Cardiac muscle cell (in vitro differentiated cells and primary cell): ENCODE results near the gene HMGN1. TPM values are rescaled to one million over a fixed set of nuclear protein-coding genes. Genes with fewer than 3 reads are reported as not detected.

ENCODE experiments used
- DNase-seq, 2 donors: peaks; one replicate each; pipeline versions ENCODE4 v3.0.0 to v3.0.0-alpha.2; 2010 to 2017; ENCODE audit warnings: low read depth in 1 of 2, low spot score in 1 of 2
- H3K27ac ChIP-seq: fragments of 200-600 bp; sonication (generic); 2 replicates; pipeline ENCODE4 v1.5.1; 2016
- H3K27me3 ChIP-seq: fragments of 200-600 bp; sonication (generic); 2 replicates; pipeline ENCODE4 v1.6.0; 2016; ENCODE audit warnings: control low read depth
- H3K36me3 ChIP-seq: fragments of 200-600 bp; sonication (generic); 2 replicates; pipeline ENCODE4 v1.5.1; 2016; ENCODE audit warnings: control low read depth
- H3K4me1 ChIP-seq: fragments of 200-600 bp; sonication (generic); 2 replicates; pipeline ENCODE4 v1.8.1; 2017; ENCODE audit warnings: low read depth, mild to moderate bottlenecking, mixed run types
- H3K4me3 ChIP-seq: fragments of 200-600 bp; sonication (generic); 2 replicates; pipeline ENCODE4 v1.5.1; 2016; ENCODE audit warnings: mild to moderate bottlenecking
- H3K9me3 ChIP-seq: fragments of 200-600 bp; sonication (generic); 2 replicates; pipeline ENCODE4 v1.5.1; 2017; ENCODE audit warnings: low read depth, mild to moderate bottlenecking, control low read depth
- CTCF ChIP-seq: IDR thresholded peaks from 2 replicates; pipeline ENCODE4 v1.5.1; 2012; ENCODE audit warnings: low read depth, mild to moderate bottlenecking, low read length
- polyA plus RNA-seq: library from polyadenylated mRNA; unstranded; fragments of >200 nt; fragmentation: Nextera tagmentation; extraction: Ambion mirVana; gene quantifications from 2 replicates; pipeline ENCODE4 v1.2.1, GENCODE V29; 2016
- total RNA-seq: library from RNA; depleted of rRNA; stranded (reverse); fragments of >200 nt; gene quantifications from 2 replicates; pipeline ENCODE4 v1.2.3, GENCODE V29; 2016

The HMGN1 gene
- total and polyA plus RNA-seq, 2 experiments from 2014 or later: 375 to 559 TPM

DNA sequence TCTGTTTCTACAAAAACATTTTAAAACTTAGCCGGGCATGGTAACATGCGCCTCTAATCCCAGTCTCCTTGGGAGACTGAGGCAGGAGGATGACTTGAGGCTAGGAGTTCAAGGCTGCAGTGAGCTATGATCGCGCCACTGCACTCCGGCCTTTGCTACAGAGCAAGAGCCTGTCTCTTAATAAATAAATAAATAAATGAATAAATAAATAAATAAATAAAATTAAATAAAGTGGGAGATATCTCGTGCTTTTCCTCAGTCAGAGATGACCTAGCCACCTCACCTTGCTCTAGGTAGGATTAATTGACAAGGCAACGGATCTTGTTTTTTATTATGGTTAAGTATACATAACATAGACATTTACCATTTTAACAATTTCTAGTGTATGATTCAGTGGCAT lies 21.2 kb downstream of the HMGN1 start:
- no peak for TF ChIP-seq CTCF
- H3K4me1 ChIP-seq: peaks cover 10% of the 10 kb centered on the region
- DNase-seq: no peak
- H3K4me3 ChIP-seq: no peak overlapping the region
- no peaks in the 10 kb centered on the region for H3K27me3 ChIP-seq
- no peaks in the 10 kb centered on the region for H3K9me3 ChIP-seq
- no peaks in the 10 kb centered on the region for H3K36me3 ChIP-seq
- no peak overlapping the region for H3K27ac ChIP-seq

DNA sequence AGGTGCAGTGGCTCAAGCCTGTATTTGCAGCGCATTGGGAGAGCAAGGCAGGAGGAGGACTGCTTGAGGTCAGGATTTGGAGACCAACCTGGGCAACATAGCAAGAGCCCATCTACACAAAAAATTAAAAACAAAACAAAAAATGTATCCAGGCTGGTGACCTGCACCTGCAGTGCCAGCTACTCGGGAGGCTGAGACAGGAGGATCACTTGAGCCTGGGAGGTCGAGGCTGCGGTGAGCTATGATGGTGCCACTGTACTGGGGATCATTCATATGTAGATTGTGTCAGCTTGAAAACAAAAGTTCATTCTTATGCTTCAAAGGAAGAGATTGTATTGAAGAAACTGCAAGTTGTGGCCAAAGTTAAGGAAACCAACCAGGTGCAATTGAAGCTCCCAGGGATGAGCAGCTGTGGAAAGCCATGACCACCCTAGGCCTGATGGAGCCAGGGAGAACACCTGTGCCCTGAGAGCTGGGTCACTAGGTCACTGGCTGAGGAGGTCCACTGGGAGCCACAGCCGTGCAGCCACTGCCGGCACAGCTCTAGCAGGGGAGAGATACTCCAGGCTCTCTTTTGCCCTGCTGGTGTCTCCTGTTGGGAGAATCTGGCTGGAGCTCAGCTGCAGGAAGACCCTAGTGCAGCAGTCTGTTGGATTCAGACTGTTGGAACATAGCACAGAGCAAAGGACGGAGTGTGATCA lies 22.1 kb downstream of the HMGN1 start:
- H3K27ac ChIP-seq: no peak overlapping the region
- peaks cover 2% of the 10 kb centered on the region for H3K4me1 ChIP-seq
- H3K9me3 ChIP-seq: no peaks in the 10 kb centered on the region
- no peaks in the 10 kb centered on the region for H3K27me3 ChIP-seq
- DNase-seq: no peak
- no peak overlapping the region for H3K4me3 ChIP-seq
- TF ChIP-seq CTCF: no peak
- no peaks in the 10 kb centered on the region for H3K36me3 ChIP-seq

GRCh38 chr21:39325458-39325857 lies 23.4 kb downstream of the HMGN1 start:
- H3K4me1 ChIP-seq: peaks cover under 1% of the 10 kb centered on the region
- DNase-seq: no peak
- no peak for TF ChIP-seq CTCF
- H3K27ac ChIP-seq: no peak overlapping the region
- no peaks in the 10 kb centered on the region for H3K36me3 ChIP-seq
- H3K27me3 ChIP-seq: no peaks in the 10 kb centered on the region
- H3K4me3 ChIP-seq: no peak overlapping the region
- H3K9me3 ChIP-seq: no peaks in the 10 kb centered on the region

GRCh38 chr21:39321424-39321823 lies 27.5 kb downstream of the HMGN1 start:
- Histone ChIP-seq H3K9me3 (no peaks in the 10 kb centered on the region), H3K4me3 (no peak overlapping the region), H3K36me3 (no peaks in the 10 kb centered on the region), H3K4me1 (peaks cover 24% of the 10 kb centered on the region), H3K27me3 (no peaks in the 10 kb centered on the region), H3K27ac (no peak overlapping the region)
- DNase-seq: no peak
- TF ChIP-seq CTCF: no peak

DNA sequence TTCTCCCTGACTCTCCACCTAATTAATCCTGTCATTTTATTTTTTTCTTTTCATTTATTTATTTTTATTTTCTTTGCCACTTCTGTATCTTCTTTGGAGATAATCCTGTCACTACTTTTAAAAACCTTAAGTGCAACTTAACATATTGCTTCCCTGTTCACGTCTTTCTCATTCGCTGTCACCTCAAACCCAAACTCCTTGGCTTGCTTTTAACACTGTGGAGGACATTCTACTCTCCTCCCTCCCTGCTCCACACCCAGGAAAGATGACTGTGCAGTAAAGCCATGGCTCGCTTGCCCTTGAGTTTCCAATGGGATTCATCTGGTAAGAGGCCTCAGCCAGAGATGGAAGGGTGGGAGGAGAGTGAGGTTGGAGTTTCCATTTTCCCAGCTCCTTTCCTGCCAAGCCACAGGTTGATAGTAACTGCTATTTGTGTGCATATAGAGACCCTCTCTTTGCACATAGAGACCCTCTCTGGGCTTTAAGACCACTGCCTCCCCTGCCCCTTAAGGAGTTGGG lies 29.0 kb downstream of the HMGN1 start:
- no peaks in the 10 kb centered on the region for H3K9me3 ChIP-seq
- no peak for TF ChIP-seq CTCF
- peaks cover 26% of the 10 kb centered on the region for H3K4me1 ChIP-seq
- H3K27me3 ChIP-seq: no peaks in the 10 kb centered on the region
- DNase-seq: peak; percentile 57 to 70
- no peaks in the 10 kb centered on the region for H3K36me3 ChIP-seq
- no peak overlapping the region for H3K4me3 ChIP-seq
- peak overlapping the region; percentile 96 for H3K27ac ChIP-seq
